Measurements from ENCODE around the gene GRM8. TPM values are rescaled to one million over a fixed set of nuclear protein-coding genes. Genes with fewer than 3 reads are reported as not detected.

GRM8 gene
- polyA plus RNA-seq, 1 donor from 2014 or later, result 1.5 TPM

- no peak overlapping the region for H3K27ac ChIP-seq (ENCODE audit: low read length)
- H3K27me3 ChIP-seq (ENCODE audit: insufficient read depth, low read depth, low read length), result no peaks in the 10 kb centered on the region
- no peak overlapping the region for H3K4me3 ChIP-seq (ENCODE audit: low read length)
- H3K79me2 ChIP-seq (replicated peaks; ENCODE audit: insufficient read depth, low read length), result no peaks in the 10 kb centered on the region
- no peaks in the 10 kb centered on the region for H3K9me3 ChIP-seq (ENCODE audit: low read length)
- no peaks in the 10 kb centered on the region for H3K36me3 ChIP-seq (ENCODE audit: insufficient read depth, low read length)
- H3F3A ChIP-seq (ENCODE audit: insufficient read depth, low read length, poor library complexity, severe bottlenecking), result no peaks in the 10 kb centered on the region
- H4K20me1 ChIP-seq (ENCODE audit: insufficient read depth), result no peaks in the 10 kb centered on the region
- no peak overlapping the region for H3K4me2 ChIP-seq (ENCODE audit: low read length)
- TF ChIP-seq POLR2AphosphoS5 (IDR thresholded peaks at IDR 0.05), result peak; percentile 32
- TF ChIP-seq RAD21 (conservative IDR thresholded peaks at IDR 0.05), result no peak
- no peak overlapping the region for H2AFZ ChIP-seq (ENCODE audit: low read depth, low read length)
- H3K9me2 ChIP-seq (ENCODE audit: insufficient read depth, low read length), result no peaks in the 10 kb centered on the region
- H3K9ac ChIP-seq (ENCODE audit: low read length), result no peak overlapping the region
These were observed 551.7 kb downstream of the GRM8 start for GRCh38 chr7:126700807-126701604.

DNA sequence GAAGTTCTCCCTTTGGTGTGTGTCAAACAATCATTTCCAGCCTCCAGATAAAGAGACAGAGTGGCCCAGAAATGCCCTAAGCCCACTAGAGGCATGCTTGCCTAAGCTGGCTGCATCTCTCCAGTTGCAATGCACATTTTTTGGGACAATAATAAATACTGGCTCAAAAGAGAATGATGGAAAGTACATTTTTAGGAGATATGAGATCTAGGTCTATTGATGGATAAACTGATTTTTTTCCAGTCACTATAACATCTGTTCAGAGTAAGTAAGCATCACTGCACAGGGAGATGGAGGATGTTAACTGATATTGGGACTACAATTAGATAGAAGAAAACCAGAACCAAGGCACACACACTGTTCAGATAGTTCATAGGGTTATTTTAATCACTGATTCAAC lies 553.0 kb downstream of the GRM8 start:
- Histone ChIP-seq H3K9me2 (ENCODE audit: insufficient read depth, low read length) (no peaks in the 10 kb centered on the region), H3K9ac (ENCODE audit: low read length) (no peak overlapping the region), H3K36me3 (ENCODE audit: insufficient read depth, low read length) (no peaks in the 10 kb centered on the region), H2AFZ (ENCODE audit: low read depth, low read length) (no peak overlapping the region), H3K27ac (ENCODE audit: low read length) (no peak overlapping the region), H3F3A (ENCODE audit: insufficient read depth, low read length, poor library complexity, severe bottlenecking) (no peaks in the 10 kb centered on the region), H3K4me3 (ENCODE audit: low read length) (no peak overlapping the region), H3K79me2 (replicated peaks; ENCODE audit: insufficient read depth, low read length) (no peaks in the 10 kb centered on the region), H3K4me2 (ENCODE audit: low read length) (no peak overlapping the region), H3K27me3 (ENCODE audit: insufficient read depth, low read depth, low read length) (no peaks in the 10 kb centered on the region), H3K9me3 (ENCODE audit: low read length) (no peaks in the 10 kb centered on the region), H4K20me1 (ENCODE audit: insufficient read depth) (no peaks in the 10 kb centered on the region)
- TF ChIP-seq MXI1 (conservative IDR thresholded peaks at IDR 0.05; ENCODE audit: poor library complexity, severe bottlenecking) (no peak), TAF1 (IDR thresholded peaks at IDR 0.05; ENCODE audit: low read depth) (no peak), EZH2 (IDR thresholded peaks at IDR 0.05; ENCODE audit: borderline replicate concordance, insufficient read depth, low read length, poor library complexity, severe bottlenecking) (no peak), EP300 (conservative IDR thresholded peaks at IDR 0.05; ENCODE audit: poor library complexity, severe bottlenecking) (no peak), REST (IDR thresholded peaks at IDR 0.05; ENCODE audit: borderline replicate concordance) (no peak), RAD21 (conservative IDR thresholded peaks at IDR 0.05) (no peak), SMC3 (conservative IDR thresholded peaks at IDR 0.05; ENCODE audit: poor library complexity) (no peak), POLR2AphosphoS5 (IDR thresholded peaks at IDR 0.05) (no peak)
- TF ChIP-seq, protein P1, sequence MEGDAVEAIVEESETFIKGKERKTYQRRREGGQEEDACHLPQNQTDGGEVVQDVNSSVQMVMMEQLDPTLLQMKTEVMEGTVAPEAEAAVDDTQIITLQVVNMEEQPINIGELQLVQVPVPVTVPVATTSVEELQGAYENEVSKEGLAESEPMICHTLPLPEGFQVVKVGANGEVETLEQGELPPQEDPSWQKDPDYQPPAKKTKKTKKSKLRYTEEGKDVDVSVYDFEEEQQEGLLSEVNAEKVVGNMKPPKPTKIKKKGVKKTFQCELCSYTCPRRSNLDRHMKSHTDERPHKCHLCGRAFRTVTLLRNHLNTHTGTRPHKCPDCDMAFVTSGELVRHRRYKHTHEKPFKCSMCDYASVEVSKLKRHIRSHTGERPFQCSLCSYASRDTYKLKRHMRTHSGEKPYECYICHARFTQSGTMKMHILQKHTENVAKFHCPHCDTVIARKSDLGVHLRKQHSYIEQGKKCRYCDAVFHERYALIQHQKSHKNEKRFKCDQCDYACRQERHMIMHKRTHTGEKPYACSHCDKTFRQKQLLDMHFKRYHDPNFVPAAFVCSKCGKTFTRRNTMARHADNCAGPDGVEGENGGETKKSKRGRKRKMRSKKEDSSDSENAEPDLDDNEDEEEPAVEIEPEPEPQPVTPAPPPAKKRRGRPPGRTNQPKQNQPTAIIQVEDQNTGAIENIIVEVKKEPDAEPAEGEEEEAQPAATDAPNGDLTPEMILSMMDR (IDR thresholded peaks at IDR 0.05; ENCODE audit: poor library complexity, severe bottlenecking), result no peak

Data from neural cell (in vitro differentiated cells).